ENCODE results near the gene LRRTM4. TPM values are rescaled to one million over a fixed set of nuclear protein-coding genes. Genes with fewer than 3 reads are reported as not detected.

LRRTM4 gene
- polyA plus RNA-seq, 1 donor (not counting 4 experiments of a cell fraction or from before 2014, with no cell fraction given) = not detected

- DNase-seq (ENCODE audit: low read depth, low spot score) (no peak), FAIRE-seq (no peak)
- Histone ChIP-seq H3K9me1 (ENCODE audit: control insufficient read depth, extremely low read depth, insufficient read depth, low read length) (no peaks in the 10 kb centered on the region), H3K9ac (ENCODE audit: control insufficient read depth, extremely low read depth, insufficient read depth, low read length) (no peak overlapping the region), H3K4me1 (ENCODE audit: control insufficient read depth, extremely low read depth, insufficient read depth, low read length) (no peaks in the 10 kb centered on the region), H3K79me2 (ENCODE audit: control insufficient read depth, insufficient read depth, low read length) (no peaks in the 10 kb centered on the region), H2AFZ (ENCODE audit: control insufficient read depth, low read length) (no peak overlapping the region), H3K9me3 (ENCODE audit: control insufficient read depth, low read depth, low read length) (no peaks in the 10 kb centered on the region), H3K27me3 (ENCODE audit: control insufficient read depth, extremely low read depth, insufficient read depth, low read length) (no peaks in the 10 kb centered on the region), H4K20me1 (ENCODE audit: control insufficient read depth, extremely low read depth, insufficient read depth, low read length) (no peaks in the 10 kb centered on the region), H3K4me2 (ENCODE audit: control insufficient read depth, extremely low read depth, insufficient read depth, low read depth, low read length) (no peak overlapping the region), H3K27ac (ENCODE audit: control insufficient read depth, insufficient read depth, low read length) (no peak overlapping the region), H3K4me3 (ENCODE audit: control insufficient read depth in 2 of 3, extremely low read depth in 1 of 3, insufficient read depth in 2 of 3, low read depth in 1 of 3, low read length in 3 of 3) (no peak overlapping the region), H3K36me3 (ENCODE audit: control insufficient read depth in 2 of 2, extremely low read depth in 1 of 2, insufficient read depth in 2 of 2, low read length in 2 of 2) (no peaks in the 10 kb centered on the region)
- TF ChIP-seq CTCF (optimal IDR thresholded peaks at IDR 0.05 in 1 of 3, IDR thresholded peaks at IDR 0.05 in 1 of 3, conservative IDR thresholded peaks at IDR 0.05 in 1 of 3; ENCODE audit: extremely low read depth in 1 of 3, insufficient read depth in 2 of 3, low read length in 3 of 3) (no peak), EZH2 (IDR thresholded peaks at IDR 0.05; ENCODE audit: low read length) (no peak)
- dilution Hi-C loops (cut with MboI; ENCODE audit: extremely low pct_ligation_motif_present, low sequenced_read_pairs) = no loop called here
These were observed 45.5 kb upstream of the LRRTM4 start for GRCh38 chr2:77567723-77568122.

- no peaks in the 10 kb centered on the region for H3K79me2 ChIP-seq (ENCODE audit: control insufficient read depth, insufficient read depth, low read length)
- H3K9me3 ChIP-seq (ENCODE audit: control insufficient read depth, low read depth, low read length) = no peaks in the 10 kb centered on the region
- DNase-seq (ENCODE audit: low read depth, low spot score) (no peak), FAIRE-seq (no peak)
- dilution Hi-C loops (cut with MboI; ENCODE audit: extremely low pct_ligation_motif_present, low sequenced_read_pairs) = no loop called here
- no peak overlapping the region for H3K27ac ChIP-seq (ENCODE audit: control insufficient read depth, insufficient read depth, low read length)
- H3K27me3 ChIP-seq (ENCODE audit: control insufficient read depth, extremely low read depth, insufficient read depth, low read length) = no peaks in the 10 kb centered on the region
- H3K9ac ChIP-seq (ENCODE audit: control insufficient read depth, extremely low read depth, insufficient read depth, low read length) = no peak overlapping the region
- no peak overlapping the region for H3K4me3 ChIP-seq (ENCODE audit: control insufficient read depth in 2 of 3, extremely low read depth in 1 of 3, insufficient read depth in 2 of 3, low read depth in 1 of 3, low read length in 3 of 3)
- no peaks in the 10 kb centered on the region for H4K20me1 ChIP-seq (ENCODE audit: control insufficient read depth, extremely low read depth, insufficient read depth, low read length)
- TF ChIP-seq CTCF (optimal IDR thresholded peaks at IDR 0.05 in 1 of 3, IDR thresholded peaks at IDR 0.05 in 1 of 3, conservative IDR thresholded peaks at IDR 0.05 in 1 of 3; ENCODE audit: extremely low read depth in 1 of 3, insufficient read depth in 2 of 3, low read length in 3 of 3) (no peak), EZH2 (IDR thresholded peaks at IDR 0.05; ENCODE audit: low read length) (no peak)
- H2AFZ ChIP-seq (ENCODE audit: control insufficient read depth, low read length) = no peak overlapping the region
- H3K36me3 ChIP-seq (ENCODE audit: control insufficient read depth in 2 of 2, extremely low read depth in 1 of 2, insufficient read depth in 2 of 2, low read length in 2 of 2) = no peaks in the 10 kb centered on the region
- no peaks in the 10 kb centered on the region for H3K9me1 ChIP-seq (ENCODE audit: control insufficient read depth, extremely low read depth, insufficient read depth, low read length)
- no peaks in the 10 kb centered on the region for H3K4me1 ChIP-seq (ENCODE audit: control insufficient read depth, extremely low read depth, insufficient read depth, low read length)
- no peak overlapping the region for H3K4me2 ChIP-seq (ENCODE audit: control insufficient read depth, extremely low read depth, insufficient read depth, low read depth, low read length)
These were observed 44.4 kb upstream of the LRRTM4 start for GRCh38 chr2:77566582-77566981.
